ENCODE measurements around the gene GTPBP1. TPM values are rescaled to one million over a fixed set of nuclear protein-coding genes. Genes with fewer than 3 reads are reported as not detected.

GTPBP1 gene
- total RNA-seq, 4 donors from 2014 or later: 27.7 to 124 (median 36.0) TPM

GRCh38 chr22:38745676-38746460, 40.1 kb downstream of the GTPBP1 start:
- in situ Hi-C loops (cut with MboI; ENCODE audit: low sequenced_read_pairs in 4 of 4): no loop called here
- H3K4me3 ChIP-seq: no peak overlapping the region
- ATAC-seq (no peak), DNase-seq (no peak)
- peaks cover 6 to 8% of the 10 kb centered on the region in 2 donors for H3K4me1 ChIP-seq
- H3K9me3 ChIP-seq: no peaks in the 10 kb centered on the region
- no peak overlapping the region for H3K27ac ChIP-seq
- H3K36me3 ChIP-seq: peaks cover 8 to 100% of the 10 kb centered on the region in 2 donors
- no peaks in the 10 kb centered on the region for H3K27me3 ChIP-seq
- intact Hi-C loops (cut with DNase I; ENCODE audit: low total_unique reads): no loop called here
- TF ChIP-seq POLR2A (IDR thresholded peaks at IDR 0.05): no peak

- TF ChIP-seq CTCF (IDR thresholded peaks at IDR 0.05 in 4 of 5, conservative IDR thresholded peaks at IDR 0.05 in 1 of 5) (no peak), POLR2A (IDR thresholded peaks at IDR 0.05) (no peak)
- no peaks in the 10 kb centered on the region for H3K9me3 ChIP-seq
- H3K36me3 ChIP-seq: peaks cover 7 to 94% of the 10 kb centered on the region in 2 donors
- intact Hi-C loops (cut with DNase I; ENCODE audit: low total_unique reads) (no loop called here), in situ Hi-C loops (cut with MboI; ENCODE audit: low sequenced_read_pairs in 4 of 4) (no loop called here)
- ATAC-seq (no peak), DNase-seq (no peak)
- H3K27ac ChIP-seq: no peak overlapping the region
- no peaks in the 10 kb centered on the region for H3K27me3 ChIP-seq
- no peak overlapping the region for H3K4me3 ChIP-seq
- peaks cover 28 to 35% of the 10 kb centered on the region in 2 donors for H3K4me1 ChIP-seq
Observed at GRCh38 chr22:38748487-38749136, 42.9 kb downstream of the GTPBP1 start.

- Histone ChIP-seq H3K9me3 (no peaks in the 10 kb centered on the region), H3K4me1 (peaks cover 37 to 40% of the 10 kb centered on the region in 2 donors), H3K4me3 (no peak overlapping the region), H3K27me3 (no peaks in the 10 kb centered on the region), H3K36me3 (peaks cover 7 to 79% of the 10 kb centered on the region in 2 donors), H3K27ac (peak overlapping the region; percentile 93 to 100 (median 96))
- TF ChIP-seq CTCF (IDR thresholded peaks at IDR 0.05 in 4 of 5, conservative IDR thresholded peaks at IDR 0.05 in 1 of 5) (no peak), POLR2A (IDR thresholded peaks at IDR 0.05) (no peak)
- in situ Hi-C loops (cut with MboI; ENCODE audit: low sequenced_read_pairs in 4 of 4): no loop called here
- DNase-seq (no peak), ATAC-seq (no peak)
- intact Hi-C loops (cut with DNase I; ENCODE audit: low total_unique reads): loop anchor here (10.0 kb wide), 2 partner anchors 485 to 775 kb away; partner anchors contain the start of gene ATF4
Observed at GRCh38 chr22:38750104-38750503, 44.4 kb downstream of the GTPBP1 start.

GRCh38 chr22:38750638-38751037, 44.9 kb downstream of the GTPBP1 start:
- Histone ChIP-seq H3K36me3 (peaks cover 7 to 74% of the 10 kb centered on the region in 2 donors), H3K4me3 (no peak overlapping the region), H3K27ac (peak overlapping the region; percentile 93 to 100 (median 96)), H3K27me3 (no peaks in the 10 kb centered on the region), H3K4me1 (peaks cover 37 to 40% of the 10 kb centered on the region in 2 donors), H3K9me3 (no peaks in the 10 kb centered on the region)
- intact Hi-C loops (cut with DNase I; ENCODE audit: low total_unique reads) (loop anchor here (1.0 to 10.0 kb wide), 3 partner anchors 16 to 774 kb away; partner anchors contain the start of gene ATF4), in situ Hi-C loops (cut with MboI; ENCODE audit: low sequenced_read_pairs in 4 of 4) (no loop called here)
- ATAC-seq (no peak), DNase-seq (no peak)
- TF ChIP-seq CTCF (IDR thresholded peaks at IDR 0.05 in 4 of 5, conservative IDR thresholded peaks at IDR 0.05 in 1 of 5) (no peak), POLR2A (IDR thresholded peaks at IDR 0.05) (no peak)

- no peak overlapping the region for H3K4me3 ChIP-seq
- peaks cover 7 to 70% of the 10 kb centered on the region in 2 donors for H3K36me3 ChIP-seq
- TF ChIP-seq POLR2A (IDR thresholded peaks at IDR 0.05) (no peak), CTCF (IDR thresholded peaks at IDR 0.05 in 4 of 5, conservative IDR thresholded peaks at IDR 0.05 in 1 of 5) (no peak)
- H3K27me3 ChIP-seq: no peaks in the 10 kb centered on the region
- peak overlapping the region; percentile 93 to 100 (median 96) for H3K27ac ChIP-seq
- no peak for DNase-seq
- no peak for ATAC-seq
- intact Hi-C loops (cut with DNase I; ENCODE audit: low total_unique reads) (loop anchor here (1.0 to 10.0 kb wide), 3 partner anchors 17 to 774 kb away; partner anchors contain the start of gene ATF4), in situ Hi-C loops (cut with MboI; ENCODE audit: low sequenced_read_pairs in 4 of 4) (no loop called here)
- H3K9me3 ChIP-seq: no peaks in the 10 kb centered on the region
- H3K4me1 ChIP-seq: peaks cover 37 to 40% of the 10 kb centered on the region in 2 donors
Observed at GRCh38 chr22:38751066-38751421, 45.3 kb downstream of the GTPBP1 start.

Data from gastrocnemius medialis (tissue), 4 donors.